Measurements from ENCODE around the gene COL24A1. TPM values are rescaled to one million over a fixed set of nuclear protein-coding genes. Genes with fewer than 3 reads are reported as not detected.
"Not testable (repeated sequence)": the region's sequence is repeated elsewhere in the genome, so short reads cannot be mapped to it uniquely, and the experiment has no call there.

Gene COL24A1
- total RNA-seq, 3 donors from 2014 or later = not detected

DNA sequence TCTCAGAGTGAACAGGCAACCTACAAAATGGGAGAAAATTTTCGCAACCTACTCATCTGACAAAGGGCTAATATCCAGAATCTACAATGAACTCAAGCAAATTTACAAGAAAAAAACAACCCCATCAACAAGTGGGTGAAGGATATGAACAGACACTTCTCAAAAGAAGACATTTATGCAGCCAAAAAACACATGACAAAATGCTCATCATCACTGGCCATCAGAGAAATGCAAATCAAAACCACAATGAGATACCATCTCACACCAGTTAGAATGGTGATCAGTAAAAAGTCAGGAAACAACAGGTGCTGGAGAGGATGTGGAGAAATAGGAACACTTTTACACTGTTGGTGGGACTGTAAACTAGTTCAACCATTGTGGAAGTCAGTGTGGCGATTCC is 323.4 kb downstream of the COL24A1 start:
- not testable (repeated sequence) for DNase-seq; ATAC-seq; H3K27me3 Mint-ChIP-seq (ENCODE audit: low read depth); H3K36me3 Mint-ChIP-seq (ENCODE audit: insufficient read depth); H3K4me3 Mint-ChIP-seq; H3K4me1 Mint-ChIP-seq (ENCODE audit: low read depth); H3K9me3 Mint-ChIP-seq

DNA sequence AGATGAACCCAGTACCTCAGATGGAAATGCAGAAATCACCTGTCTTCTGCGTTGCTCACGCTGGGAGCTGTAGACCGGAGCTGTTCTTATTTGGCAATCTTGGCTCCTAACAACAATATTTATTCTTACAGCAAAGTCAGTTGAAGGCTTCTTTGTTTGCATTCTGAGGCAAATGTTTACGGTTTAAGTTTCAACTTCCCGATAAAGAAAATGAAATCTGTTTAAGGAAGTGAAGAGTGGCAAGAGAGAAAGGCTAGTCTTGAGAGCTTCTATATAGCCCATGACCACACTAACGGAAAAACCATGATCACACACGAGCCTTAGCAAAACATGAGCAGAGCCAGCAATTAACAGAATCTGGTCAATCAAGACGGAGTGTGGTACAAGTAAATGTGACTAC is 325.7 kb downstream of the COL24A1 start:
- no peaks in the 10 kb centered on the region for H3K4me1 Mint-ChIP-seq (ENCODE audit: low read depth)
- H3K4me3 Mint-ChIP-seq = no peak overlapping the region
- no peaks in the 10 kb centered on the region for H3K36me3 Mint-ChIP-seq (ENCODE audit: insufficient read depth)
- no peaks in the 10 kb centered on the region for H3K27me3 Mint-ChIP-seq (ENCODE audit: low read depth)
- peaks cover 4% of the 10 kb centered on the region for H3K9me3 Mint-ChIP-seq
- DNase-seq (no peak), ATAC-seq (no peak)

DNA sequence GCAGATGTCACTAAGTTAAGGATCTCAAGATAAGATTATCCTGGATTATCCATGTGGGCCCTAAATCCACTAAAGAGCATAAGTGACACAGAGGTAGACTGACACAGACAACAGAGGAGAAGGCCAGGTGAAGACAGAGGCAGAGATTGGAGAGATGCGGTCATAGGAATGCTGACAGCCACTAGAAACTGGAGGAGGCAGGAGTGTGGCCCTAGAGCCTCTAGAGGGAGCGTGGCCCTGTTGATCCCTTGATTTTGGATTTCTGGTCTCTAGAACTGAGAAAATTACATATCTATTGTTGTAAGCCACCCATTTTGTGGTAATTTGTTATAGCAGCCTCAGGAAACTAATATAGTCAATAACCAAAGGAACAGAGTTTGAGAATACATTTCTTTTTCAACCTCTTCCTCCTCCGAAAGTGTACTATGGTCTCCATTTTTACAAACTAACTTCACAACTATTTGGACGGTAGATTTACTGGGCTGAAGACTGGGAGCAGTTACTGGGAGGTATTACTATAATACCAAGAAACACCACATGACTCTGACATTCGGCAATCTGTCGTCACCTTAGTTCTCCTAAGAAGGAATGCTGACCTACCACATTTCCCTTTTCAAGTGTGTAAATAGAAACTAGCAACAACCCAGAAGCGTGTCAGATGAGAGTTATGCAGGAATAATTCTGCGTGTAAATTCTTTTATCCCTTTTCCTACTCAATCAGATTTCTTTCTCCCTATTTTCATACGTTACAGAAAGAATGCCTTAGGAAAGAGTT is 332.3 kb downstream of the COL24A1 start:
- Mint-ChIP-seq H3K36me3 (ENCODE audit: insufficient read depth) (no peaks in the 10 kb centered on the region), H3K9me3 (no peaks in the 10 kb centered on the region), H3K27me3 (ENCODE audit: low read depth) (no peaks in the 10 kb centered on the region), H3K4me3 (no peak overlapping the region), H3K4me1 (ENCODE audit: low read depth) (no peaks in the 10 kb centered on the region)
- ATAC-seq = no peak
- DNase-seq = no peak

DNA sequence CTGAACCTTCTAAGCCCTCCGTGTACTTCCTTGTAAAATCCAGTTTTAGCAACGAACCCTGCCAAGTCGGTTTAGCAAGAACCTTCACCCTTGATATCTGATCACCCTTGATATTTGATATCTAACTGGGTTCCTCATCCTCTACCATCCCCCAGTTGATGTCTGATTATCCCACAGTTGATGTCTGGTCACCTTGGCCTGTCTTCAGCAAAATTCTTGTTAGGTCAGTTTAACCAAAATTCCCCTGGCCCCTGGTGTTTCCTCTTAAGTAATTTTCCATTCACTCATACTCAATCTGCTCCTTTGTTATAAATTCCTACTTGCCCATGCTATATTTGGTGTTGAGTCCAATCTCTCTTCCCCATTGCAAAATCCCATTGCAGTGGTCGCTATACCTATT is 333.9 kb downstream of the COL24A1 start:
- H3K27me3 Mint-ChIP-seq (ENCODE audit: low read depth) = no peaks in the 10 kb centered on the region
- no peak for DNase-seq
- no peak for ATAC-seq
- no peaks in the 10 kb centered on the region for H3K9me3 Mint-ChIP-seq
- no peaks in the 10 kb centered on the region for H3K36me3 Mint-ChIP-seq (ENCODE audit: insufficient read depth)
- no peaks in the 10 kb centered on the region for H3K4me1 Mint-ChIP-seq (ENCODE audit: low read depth)
- no peak overlapping the region for H3K4me3 Mint-ChIP-seq

DNA sequence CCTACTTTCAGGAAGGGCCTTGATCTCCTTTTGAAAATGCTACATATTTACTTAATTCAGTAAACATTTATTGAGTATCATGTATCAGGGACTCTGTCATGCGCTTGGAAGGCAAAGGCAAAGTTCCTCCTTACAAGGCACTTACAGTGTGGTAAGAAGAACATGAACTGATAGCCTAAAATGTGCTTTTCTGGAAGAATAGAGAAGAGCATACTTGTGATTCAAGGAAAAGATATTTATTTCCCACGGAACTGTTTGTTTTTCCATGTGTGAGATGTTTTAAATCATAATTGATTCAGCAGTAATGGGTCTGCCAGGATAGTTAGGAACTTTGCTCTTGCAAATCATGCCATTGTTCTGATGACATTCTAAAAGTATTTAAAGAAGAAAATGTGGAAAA is 338.2 kb downstream of the COL24A1 start:
- no peaks in the 10 kb centered on the region for H3K27me3 Mint-ChIP-seq (ENCODE audit: low read depth)
- DNase-seq = no peak
- no peaks in the 10 kb centered on the region for H3K9me3 Mint-ChIP-seq
- H3K36me3 Mint-ChIP-seq (ENCODE audit: insufficient read depth) = no peaks in the 10 kb centered on the region
- no peak overlapping the region for H3K4me3 Mint-ChIP-seq
- ATAC-seq = no peak
- H3K4me1 Mint-ChIP-seq (ENCODE audit: low read depth) = no peaks in the 10 kb centered on the region

- no peak for ATAC-seq
These were observed 340.0 kb downstream of the COL24A1 start for GRCh38 chr1:85816606-85817005.

GRCh38 chr1:85815906-85816305 is 340.7 kb downstream of the COL24A1 start:
- no peaks in the 10 kb centered on the region for H3K4me1 Mint-ChIP-seq (ENCODE audit: low read depth)
- no peaks in the 10 kb centered on the region for H3K27me3 Mint-ChIP-seq (ENCODE audit: low read depth)
- no peak overlapping the region for H3K4me3 Mint-ChIP-seq
- H3K36me3 Mint-ChIP-seq (ENCODE audit: insufficient read depth) = no peaks in the 10 kb centered on the region
- no peak for DNase-seq
- ATAC-seq = no peak
- no peaks in the 10 kb centered on the region for H3K9me3 Mint-ChIP-seq

More at GRCh38 chr1:85816606-85817005, 340.0 kb downstream of the COL24A1 start:
- no peak for DNase-seq
- Mint-ChIP-seq H3K36me3 (ENCODE audit: insufficient read depth) (no peaks in the 10 kb centered on the region), H3K4me1 (ENCODE audit: low read depth) (no peaks in the 10 kb centered on the region), H3K4me3 (no peak overlapping the region), H3K27me3 (ENCODE audit: low read depth) (no peaks in the 10 kb centered on the region), H3K9me3 (no peaks in the 10 kb centered on the region)

DNA sequence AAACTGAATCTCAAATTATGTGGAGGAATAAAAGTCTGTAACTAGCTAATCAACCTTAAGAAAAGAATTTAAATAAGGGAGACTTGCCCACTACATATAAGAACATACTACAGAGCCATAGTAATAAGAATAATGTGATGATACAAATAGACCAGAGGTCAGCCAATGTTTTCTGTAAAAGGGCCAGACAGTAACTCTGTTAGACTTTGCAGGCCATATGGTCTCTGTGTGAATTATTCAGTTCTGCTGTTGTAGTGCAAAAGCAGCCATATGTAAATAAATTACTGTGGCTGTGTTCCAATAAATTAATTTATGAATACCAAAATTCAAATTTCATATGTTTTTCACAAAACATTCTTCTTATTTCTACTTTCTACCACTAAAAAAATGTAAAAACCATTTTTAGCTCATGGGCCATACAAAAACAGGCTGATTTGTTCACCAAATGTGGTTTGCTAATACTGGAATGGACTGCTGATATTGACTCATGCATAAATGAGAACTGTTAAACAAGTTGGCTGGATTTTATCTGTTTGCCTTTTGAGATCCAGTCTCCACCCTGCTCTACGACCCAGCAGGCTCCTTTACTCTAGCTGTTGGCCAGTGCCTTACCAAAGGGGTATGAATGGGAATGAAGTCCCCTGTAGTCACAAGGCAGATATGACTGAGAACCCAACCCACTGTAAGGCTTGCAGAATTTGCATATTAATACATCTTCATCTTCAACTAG is 350.2 kb downstream of the COL24A1 start:
- Mint-ChIP-seq H3K9me3 (no peaks in the 10 kb centered on the region), H3K4me3 (no peak overlapping the region), H3K4me1 (ENCODE audit: low read depth) (no peaks in the 10 kb centered on the region), H3K36me3 (ENCODE audit: insufficient read depth) (no peaks in the 10 kb centered on the region), H3K27me3 (ENCODE audit: low read depth) (no peaks in the 10 kb centered on the region)
- ATAC-seq = no peak
- no peak for DNase-seq

GRCh38 chr1:85801520-85801919 is 355.1 kb downstream of the COL24A1 start:
- H3K27me3 Mint-ChIP-seq (ENCODE audit: low read depth) = no peaks in the 10 kb centered on the region
- ATAC-seq = no peak
- H3K36me3 Mint-ChIP-seq (ENCODE audit: insufficient read depth) = no peaks in the 10 kb centered on the region
- no peak overlapping the region for H3K4me3 Mint-ChIP-seq
- no peak for DNase-seq
- H3K9me3 Mint-ChIP-seq = no peaks in the 10 kb centered on the region
- H3K4me1 Mint-ChIP-seq (ENCODE audit: low read depth) = no peaks in the 10 kb centered on the region

GRCh38 chr1:85799737-85800136 is 356.8 kb downstream of the COL24A1 start:
- H3K4me3 Mint-ChIP-seq = no peak overlapping the region
- H3K27me3 Mint-ChIP-seq (ENCODE audit: low read depth) = no peaks in the 10 kb centered on the region
- DNase-seq = no peak
- H3K9me3 Mint-ChIP-seq = no peaks in the 10 kb centered on the region
- no peaks in the 10 kb centered on the region for H3K36me3 Mint-ChIP-seq (ENCODE audit: insufficient read depth)
- H3K4me1 Mint-ChIP-seq (ENCODE audit: low read depth) = no peaks in the 10 kb centered on the region
- no peak for ATAC-seq

- no peaks in the 10 kb centered on the region for H3K9me3 Mint-ChIP-seq
- no peaks in the 10 kb centered on the region for H3K4me1 Mint-ChIP-seq (ENCODE audit: low read depth)
- DNase-seq = no peak
- no peaks in the 10 kb centered on the region for H3K27me3 Mint-ChIP-seq (ENCODE audit: low read depth)
- H3K4me3 Mint-ChIP-seq = no peak overlapping the region
- H3K36me3 Mint-ChIP-seq (ENCODE audit: insufficient read depth) = no peaks in the 10 kb centered on the region
- no peak for ATAC-seq
These were observed 358.2 kb downstream of the COL24A1 start for GRCh38 chr1:85798419-85798818.

GRCh38 chr1:85777021-85777420 is 379.6 kb downstream of the COL24A1 start:
- not testable (repeated sequence) for DNase-seq; ATAC-seq; H3K4me1 Mint-ChIP-seq (ENCODE audit: low read depth); H3K9me3 Mint-ChIP-seq; H3K36me3 Mint-ChIP-seq (ENCODE audit: insufficient read depth); H3K4me3 Mint-ChIP-seq; H3K27me3 Mint-ChIP-seq (ENCODE audit: low read depth)

DNA sequence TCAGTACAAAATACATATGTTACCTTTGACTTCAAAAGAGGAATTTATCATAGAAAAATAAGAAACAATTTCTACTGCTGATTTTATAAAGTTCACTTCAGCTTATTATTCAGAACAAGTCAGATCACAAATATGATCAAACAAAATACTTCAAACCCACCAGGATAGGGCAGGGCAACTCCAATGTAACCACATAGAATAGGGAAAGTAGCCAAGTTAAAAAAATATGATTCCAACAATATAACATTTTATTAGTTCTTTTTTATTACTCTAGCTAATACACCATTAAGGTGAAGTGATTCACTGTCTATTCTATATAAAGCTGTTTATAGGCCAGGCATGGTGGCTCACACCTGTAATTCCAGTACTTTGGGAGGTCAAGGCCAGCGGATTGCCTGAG is 393.8 kb downstream of the COL24A1 start:
- no peaks in the 10 kb centered on the region for H3K9me3 Mint-ChIP-seq
- H3K36me3 Mint-ChIP-seq (ENCODE audit: insufficient read depth) = no peaks in the 10 kb centered on the region
- peaks cover 3% of the 10 kb centered on the region for H3K27me3 Mint-ChIP-seq (ENCODE audit: low read depth)
- ATAC-seq (no peak), DNase-seq (no peak)
- H3K4me1 Mint-ChIP-seq (ENCODE audit: low read depth) = no peaks in the 10 kb centered on the region
- H3K4me3 Mint-ChIP-seq = no peak overlapping the region

- H3K4me1 Mint-ChIP-seq (ENCODE audit: low read depth) = no peaks in the 10 kb centered on the region
- DNase-seq (no peak), ATAC-seq (no peak)
- H3K27me3 Mint-ChIP-seq (ENCODE audit: low read depth) = no peaks in the 10 kb centered on the region
- H3K4me3 Mint-ChIP-seq = no peak overlapping the region
- no peaks in the 10 kb centered on the region for H3K36me3 Mint-ChIP-seq (ENCODE audit: insufficient read depth)
- peaks cover 5% of the 10 kb centered on the region for H3K9me3 Mint-ChIP-seq
These were observed 399.7 kb downstream of the COL24A1 start for GRCh38 chr1:85756864-85757263.

DNA sequence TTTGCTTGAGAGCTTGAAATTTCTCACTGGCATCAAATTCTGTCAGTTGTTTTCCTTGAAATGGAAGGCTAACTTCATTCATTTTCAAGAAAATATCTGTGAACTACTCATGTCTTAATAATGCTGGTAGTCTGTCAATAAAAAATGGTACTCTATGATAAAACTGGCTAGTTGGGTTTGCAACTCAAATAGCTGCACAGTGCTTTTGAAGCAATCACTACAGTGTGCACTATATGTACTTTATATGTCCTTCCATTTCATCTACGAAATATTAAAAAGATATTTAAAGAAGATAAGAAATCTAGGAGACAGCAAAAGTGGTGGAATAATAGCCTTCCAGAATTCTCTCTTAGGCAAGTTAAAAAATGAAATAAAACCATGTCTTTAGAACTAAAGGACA is 408.5 kb downstream of the COL24A1 start:
- no peaks in the 10 kb centered on the region for H3K4me1 Mint-ChIP-seq (ENCODE audit: low read depth)
- ATAC-seq (no peak), DNase-seq (no peak)
- H3K4me3 Mint-ChIP-seq = no peak overlapping the region
- peaks cover 5% of the 10 kb centered on the region for H3K27me3 Mint-ChIP-seq (ENCODE audit: low read depth)
- no peaks in the 10 kb centered on the region for H3K9me3 Mint-ChIP-seq
- no peaks in the 10 kb centered on the region for H3K36me3 Mint-ChIP-seq (ENCODE audit: insufficient read depth)
